Mesenchymal stem cell (in vitro differentiated cells and primary cell): Measurements from ENCODE around the gene PTRHD1.

Experiments
- DNase-seq: peaks from one replicate; pipeline ENCODE4 v3.0.0-alpha.2; 2013
- H2AFZ ChIP-seq: one replicate; pipeline ENCODE4 v1.6.1; 2013; ENCODE audit warnings: low read depth, mild to moderate bottlenecking, control low read depth, inconsistent platforms, low read length, moderate library complexity
- H2AK5ac ChIP-seq: 2 replicates; pipeline ENCODE4 v1.6.1; 2013; ENCODE audit warnings: low read length, moderate library complexity, mild to moderate bottlenecking, inconsistent platforms; ENCODE audit not compliant: severe bottlenecking
- H2BK120ac ChIP-seq: one replicate; pipeline ENCODE4 v1.6.1; 2013; ENCODE audit warnings: low read depth, mild to moderate bottlenecking, inconsistent platforms, low read length, moderate library complexity
- H2BK12ac ChIP-seq, 2 experiments: one replicate each; pipeline ENCODE4 v1.6.1; 2013; ENCODE audit warnings: inconsistent platforms in 2 of 2, low read length in 2 of 2, mild to moderate bottlenecking in 2 of 2, moderate library complexity in 2 of 2, control low read depth in 1 of 2
- H2BK15ac ChIP-seq: one replicate; pipeline ENCODE4 v1.6.1; 2013; ENCODE audit warnings: mild to moderate bottlenecking, low read depth, inconsistent platforms; ENCODE audit not compliant: poor library complexity, severe bottlenecking
- H2BK5ac ChIP-seq: 2 replicates; pipeline ENCODE4 v1.6.1; 2013; ENCODE audit warnings: low read depth, mild to moderate bottlenecking, low read length, control low read depth, inconsistent platforms; ENCODE audit not compliant: poor library complexity, severe bottlenecking
- H3K14ac ChIP-seq, 2 experiments: one replicate each; pipeline ENCODE4 v1.6.1; 2013; ENCODE audit warnings: inconsistent platforms in 2 of 2, low read length in 2 of 2, control low read depth in 1 of 2, mild to moderate bottlenecking in 1 of 2, moderate library complexity in 1 of 2
- H3K18ac ChIP-seq, 2 experiments: one replicate each; pipeline ENCODE4 v1.6.1; 2013; ENCODE audit warnings: inconsistent platforms in 2 of 2, low read length in 2 of 2, control low read depth in 1 of 2, low read depth in 1 of 2, mild to moderate bottlenecking in 1 of 2
- H3K23ac ChIP-seq, 2 experiments: one replicate each; pipeline ENCODE4 v1.6.1; 2013; ENCODE audit warnings: inconsistent platforms in 2 of 2, low read length in 2 of 2, mild to moderate bottlenecking in 2 of 2, moderate library complexity in 2 of 2, control low read depth in 1 of 2
- H3K27ac ChIP-seq: 2 replicates; pipeline ENCODE4 v1.5.1; 2013; ENCODE audit warnings: mild to moderate bottlenecking, moderate library complexity, low read length, control low read depth, inconsistent platforms; ENCODE audit not compliant: poor library complexity, severe bottlenecking
- H3K27me3 ChIP-seq, 2 experiments: 2 replicates each; pipeline versions ENCODE4 v1.6.1 to v1.7.0; 2013; ENCODE audit warnings: low read length in 2 of 2, mild to moderate bottlenecking in 2 of 2, moderate library complexity in 2 of 2, control low read depth in 1 of 2, inconsistent platforms in 1 of 2; ENCODE audit not compliant: control insufficient read depth in 1 of 2, insufficient read depth in 1 of 2
- H3K36me3 ChIP-seq, 2 experiments: 2 replicates each; pipeline versions ENCODE4 v1.6.1 to v1.7.0; 2013; ENCODE audit warnings: low read length in 2 of 2, control low read depth in 1 of 2, inconsistent platforms in 1 of 2, low read depth in 1 of 2, mild to moderate bottlenecking in 1 of 2; ENCODE audit not compliant: insufficient read depth in 2 of 2, control insufficient read depth in 1 of 2
- H3K4ac ChIP-seq, 2 experiments: one replicate each; pipeline ENCODE4 v1.6.1; 2013; ENCODE audit warnings: inconsistent platforms in 2 of 2, low read length in 2 of 2, mild to moderate bottlenecking in 2 of 2, moderate library complexity in 2 of 2, control low read depth in 1 of 2, low read depth in 1 of 2
- H3K4me1 ChIP-seq: 2 replicates; pipeline ENCODE4 v1.6.1; 2013; ENCODE audit warnings: low read depth, low read length, control low read depth; ENCODE audit not compliant: control insufficient read depth, insufficient read depth
- H3K4me2 ChIP-seq: 2 replicates; pipeline ENCODE4 v1.6.1; 2013; ENCODE audit warnings: low read length, mild to moderate bottlenecking, inconsistent platforms; ENCODE audit not compliant: poor library complexity, severe bottlenecking
- H3K4me3 ChIP-seq, 2 experiments: 2 replicates each; pipeline versions ENCODE4 v1.5.1 to v1.7.0; 2013; ENCODE audit warnings: low read length in 2 of 2, mild to moderate bottlenecking in 2 of 2, control low read depth in 1 of 2, low read depth in 1 of 2; ENCODE audit not compliant: insufficient read depth in 1 of 2
- H3K79me1 ChIP-seq: replicated peaks from 2 replicates; pipeline ENCODE4 v1.6.1; 2013; ENCODE audit warnings: mild to moderate bottlenecking, control low read depth, low read length, inconsistent platforms; ENCODE audit not compliant: poor library complexity, severe bottlenecking
- H3K9ac ChIP-seq: 2 replicates; pipeline ENCODE4 v1.7.0; 2013; ENCODE audit warnings: mild to moderate bottlenecking, low read length, moderate library complexity
- H3K9me3 ChIP-seq: 2 replicates; pipeline ENCODE4 v1.7.0; 2013; ENCODE audit warnings: mild to moderate bottlenecking, low read length; ENCODE audit not compliant: control insufficient read depth
- H4K8ac ChIP-seq: one replicate; pipeline ENCODE4 v1.6.1; 2013; ENCODE audit warnings: inconsistent platforms, mild to moderate bottlenecking, low read length, moderate library complexity
- H4K91ac ChIP-seq: one replicate; pipeline ENCODE4 v1.6.1; 2013; ENCODE audit warnings: mild to moderate bottlenecking, low read length, inconsistent platforms
- WGBS: methylation state at CpG from one replicate; pipeline ENCODE4 v1.1.7; 2013; ENCODE audit warnings: mixed read lengths; 5-methylcytosine and 5-hydroxymethylcytosine counted together

The PTRHD1 gene

DNA sequence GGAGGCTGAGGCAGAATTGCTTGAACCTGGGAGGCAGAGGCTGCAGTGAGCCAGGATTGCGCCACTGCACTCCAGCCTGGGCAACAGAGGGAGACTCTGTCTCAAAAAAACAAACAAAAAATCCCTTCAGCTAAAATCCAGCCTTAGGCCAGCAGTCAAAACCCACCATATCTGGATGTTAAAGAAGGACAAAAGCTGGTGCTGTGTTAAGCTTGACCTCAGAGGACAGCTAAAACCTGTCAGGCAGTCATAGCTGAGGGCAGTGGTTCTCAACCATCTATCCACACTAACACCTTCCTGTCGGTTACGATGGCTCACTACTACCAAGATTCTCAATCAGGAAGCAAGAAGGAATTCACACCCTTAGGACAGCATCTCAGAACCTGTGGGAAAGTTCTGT is 9.6 kb downstream of the PTRHD1 start:
- no peak overlapping the region for H2BK12ac ChIP-seq
- no peaks in the 10 kb centered on the region for H3K36me3 ChIP-seq
- no peak overlapping the region for H3K18ac ChIP-seq
- no peak overlapping the region for H3K14ac ChIP-seq
- H3K27ac ChIP-seq, result no peak overlapping the region
- no peak overlapping the region for H3K4me3 ChIP-seq
- no peaks in the 10 kb centered on the region for H3K4me1 ChIP-seq
- H3K9ac ChIP-seq, result no peak overlapping the region
- H2BK120ac ChIP-seq, result no peak overlapping the region
- H4K8ac ChIP-seq, result no peak overlapping the region
- WGBS, result 90% methylated on average over 2 of the region's 3 CpGs
- no peak overlapping the region for H2BK15ac ChIP-seq
- no peak overlapping the region for H2AFZ ChIP-seq
- H4K91ac ChIP-seq, result no peak overlapping the region
- no peak overlapping the region for H3K23ac ChIP-seq
- DNase-seq, result no peak
- H2AK5ac ChIP-seq, result no peak overlapping the region
- no peaks in the 10 kb centered on the region for H3K27me3 ChIP-seq
- H2BK5ac ChIP-seq, result no peak overlapping the region
- peaks cover 4% of the 10 kb centered on the region for H3K9me3 ChIP-seq
- no peak overlapping the region for H3K4ac ChIP-seq
- H3K79me1 ChIP-seq, result no peaks in the 10 kb centered on the region
- H3K4me2 ChIP-seq, result no peak overlapping the region

DNA sequence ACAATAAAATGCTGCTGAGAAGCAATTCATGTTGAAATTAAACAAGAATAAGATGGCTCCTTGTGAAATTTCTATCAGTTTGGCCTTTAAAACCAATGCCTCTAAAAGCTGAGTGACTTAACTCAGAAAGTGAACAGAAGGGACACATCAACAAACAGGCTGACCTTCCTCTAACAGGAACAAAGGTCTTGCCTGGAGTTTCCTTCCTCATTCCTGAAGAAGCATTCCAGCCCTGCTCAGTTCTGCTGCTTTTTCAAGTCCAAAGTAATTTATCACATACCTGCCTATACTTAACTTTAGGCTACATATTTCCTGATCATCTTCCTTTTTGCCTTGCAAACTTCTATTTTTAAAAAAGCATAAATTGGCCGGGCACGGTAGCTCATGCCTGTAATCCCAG is 14.1 kb downstream of the PTRHD1 start:
- Histone ChIP-seq H3K14ac (no peak overlapping the region), H2BK15ac (no peak overlapping the region), H3K23ac (no peak overlapping the region), H2BK5ac (no peak overlapping the region), H4K91ac (no peak overlapping the region), H3K27me3 (no peaks in the 10 kb centered on the region), H3K79me1 (no peaks in the 10 kb centered on the region), H3K18ac (no peak overlapping the region), H3K4me3 (no peak overlapping the region), H3K27ac (no peak overlapping the region), H3K9ac (no peak overlapping the region), H2BK120ac (no peak overlapping the region), H3K9me3 (no peaks in the 10 kb centered on the region), H3K4me2 (no peak overlapping the region), H2BK12ac (no peak overlapping the region), H3K4ac (no peak overlapping the region), H3K4me1 (no peaks in the 10 kb centered on the region), H4K8ac (no peak overlapping the region), H2AK5ac (no peak overlapping the region), H2AFZ (no peak overlapping the region), H3K36me3 (no peaks in the 10 kb centered on the region)
- no peak for DNase-seq
- 96% methylated on average over 2 of the region's 2 CpGs for WGBS

DNA sequence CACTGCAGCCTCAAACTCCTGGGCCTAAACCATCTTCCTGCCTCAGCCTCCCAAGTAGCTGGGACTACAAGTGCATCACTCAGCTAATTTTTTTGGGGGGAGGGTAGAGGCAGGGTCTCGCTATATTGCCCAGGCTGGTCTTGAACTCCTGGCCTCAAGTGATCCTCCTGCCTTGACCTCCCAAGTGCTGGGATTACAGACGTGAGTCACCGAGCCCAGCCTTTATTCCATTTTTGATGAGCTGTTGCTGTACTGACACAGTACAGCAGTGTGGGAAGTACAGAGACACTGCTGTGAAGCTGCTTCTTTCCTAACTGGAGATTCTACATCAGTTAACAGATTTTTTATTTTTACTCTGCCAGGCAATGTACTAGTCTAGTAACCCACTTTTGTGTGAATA is 18.8 kb downstream of the PTRHD1 start:
- Histone ChIP-seq H3K18ac (no peak overlapping the region), H3K9ac (no peak overlapping the region), H3K36me3 (peaks cover 4 to 7% of the 10 kb centered on the region in 2 experiments), H3K4ac (no peak overlapping the region), H3K27ac (no peak overlapping the region), H3K14ac (no peak overlapping the region), H2AFZ (no peak overlapping the region), H3K23ac (no peak overlapping the region), H2BK5ac (no peak overlapping the region), H3K4me3 (no peak overlapping the region), H2AK5ac (no peak overlapping the region), H3K9me3 (no peaks in the 10 kb centered on the region), H4K8ac (no peak overlapping the region), H3K79me1 (no peaks in the 10 kb centered on the region), H3K4me2 (no peak overlapping the region), H3K4me1 (no peaks in the 10 kb centered on the region), H4K91ac (no peak overlapping the region), H2BK15ac (no peak overlapping the region), H2BK120ac (no peak overlapping the region), H3K27me3 (no peaks in the 10 kb centered on the region), H2BK12ac (no peak overlapping the region)
- no peak for DNase-seq
- 87% methylated on average over 3 of the region's 3 CpGs for WGBS

DNA sequence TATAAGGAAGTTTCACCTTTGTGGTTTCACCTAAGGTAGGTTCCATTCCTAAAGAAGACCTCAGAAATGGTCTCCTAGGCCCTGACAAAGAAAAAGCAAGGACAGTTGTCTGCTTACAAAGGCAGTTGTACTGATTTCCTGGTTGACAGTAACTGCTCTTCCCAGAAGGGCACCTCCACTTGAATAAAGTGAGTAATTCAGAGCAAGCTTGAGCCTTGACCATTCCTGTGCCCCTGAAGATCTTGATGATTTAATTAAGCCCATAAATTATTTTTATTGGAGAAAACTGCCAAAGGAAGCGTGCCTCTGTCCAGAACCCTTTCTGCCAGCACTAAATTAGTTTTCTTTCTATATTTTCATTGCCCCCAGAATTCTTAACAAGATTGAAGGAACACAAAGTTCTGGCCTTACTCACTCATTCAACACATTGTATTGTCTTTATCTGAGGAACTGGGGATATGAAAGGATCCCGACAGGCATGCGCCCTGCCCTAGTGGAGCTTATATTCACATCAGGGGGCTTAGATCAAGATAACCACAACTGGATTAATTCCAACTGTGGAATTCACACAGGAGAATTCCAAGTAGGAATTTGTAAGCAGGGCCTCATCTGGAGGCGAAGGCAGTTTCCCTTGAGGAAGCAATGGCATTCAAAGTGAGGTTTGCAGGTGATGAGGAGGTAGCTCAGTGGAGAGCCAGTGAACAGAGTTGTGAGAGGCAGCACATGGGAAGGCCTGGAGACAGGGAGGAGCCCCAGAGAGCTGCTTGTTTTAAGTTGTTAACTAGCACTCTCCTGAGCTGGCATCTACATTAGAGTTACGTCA is 21.2 kb downstream of the PTRHD1 start:
- Histone ChIP-seq H3K9me3 (no peaks in the 10 kb centered on the region), H2AK5ac (no peak overlapping the region)
- WGBS, result 89% methylated on average over 5 of the region's 5 CpGs

More for the DNA sequence above, 21.2 kb downstream of the PTRHD1 start:
- DNase-seq, result no peak
- no peak overlapping the region for H2BK12ac ChIP-seq
- H3K4ac ChIP-seq, result no peak overlapping the region
- H3K9ac ChIP-seq, result no peak overlapping the region
- no peak overlapping the region for H3K14ac ChIP-seq
- H3K4me3 ChIP-seq, result no peak overlapping the region
- no peak overlapping the region for H2BK15ac ChIP-seq
- no peaks in the 10 kb centered on the region for H3K79me1 ChIP-seq
- no peak overlapping the region for H2BK5ac ChIP-seq
- no peak overlapping the region for H4K8ac ChIP-seq
- no peak overlapping the region for H2BK120ac ChIP-seq
- H3K18ac ChIP-seq, result no peak overlapping the region
- no peak overlapping the region for H3K23ac ChIP-seq
- no peak overlapping the region for H3K4me2 ChIP-seq
- peaks cover 10 to 12% of the 10 kb centered on the region in 2 experiments for H3K36me3 ChIP-seq
- H3K27ac ChIP-seq, result no peak overlapping the region
- H3K27me3 ChIP-seq, result no peaks in the 10 kb centered on the region
- no peak overlapping the region for H2AFZ ChIP-seq
- H4K91ac ChIP-seq, result no peak overlapping the region
- H3K4me1 ChIP-seq, result no peaks in the 10 kb centered on the region
